OCI-LY3 (cell line): ENCODE data around the gene KDELR3.

Experiments
- H2AFZ ChIP-seq: fragments of 200-600, 300-600 bp; shearing (Covaris generic); 2 replicates; pipeline ENCODE4 v1.6.0; 2014; ENCODE audit warnings: antibody characterized with exemption, low read depth, low read length
- H3K27ac ChIP-seq: fragments of 200-600, 300-600 bp; sonication (generic); 2 replicates; pipeline ENCODE4 v1.5.1; 2014; ENCODE audit warnings: mild to moderate bottlenecking, low read length, moderate library complexity, mixed read lengths
- H3K27me3 ChIP-seq: fragments of 200-600, 300-600 bp; sonication (generic); 2 replicates; pipeline ENCODE4 v1.6.1; 2014; ENCODE audit warnings: low read depth, low read length, mixed read lengths
- H3K36me3 ChIP-seq: fragments of 200-600, 300-600 bp; sonication (generic); replicated peaks from 2 replicates; pipeline ENCODE3; 2014; ENCODE audit warnings: low read depth, low read length, mixed read lengths
- H3K4me1 ChIP-seq: fragments of 300-600, 200-600 bp; sonication (generic); 2 replicates; pipeline ENCODE4 v1.6.1; 2014; ENCODE audit warnings: low read length, mixed read lengths
- H3K4me2 ChIP-seq: fragments of 200-600, 300-600 bp; sonication (generic); 2 replicates; pipeline ENCODE4 v1.6.1; 2014; ENCODE audit warnings: low read length, mixed read lengths
- H3K4me3 ChIP-seq: fragments of 300-600, 200-600 bp; sonication (generic); 2 replicates; pipeline ENCODE4 v1.5.1; 2014; ENCODE audit warnings: antibody characterized with exemption, mild to moderate bottlenecking, low read length, moderate library complexity
- H3K79me2 ChIP-seq: fragments of 300-600, 200-600 bp; shearing (Covaris generic); 2 replicates; pipeline ENCODE4 v1.6.1; 2014; ENCODE audit warnings: mild to moderate bottlenecking, low read length, mixed read lengths
- H3K9ac ChIP-seq: fragments of 300-600, 200-600 bp; shearing (Covaris generic); 2 replicates; pipeline ENCODE4 v1.6.0; 2014; ENCODE audit warnings: mild to moderate bottlenecking, low read length, moderate library complexity
- H3K9me3 ChIP-seq: fragments of 200-600, 300-600 bp; shearing (Covaris generic); 2 replicates; pipeline ENCODE4 v1.6.1; 2014; ENCODE audit warnings: low read length, mixed read lengths; ENCODE audit not compliant: insufficient read depth
- H4K20me1 ChIP-seq: fragments of 200-600, 300-600 bp; sonication (generic); 2 replicates; pipeline ENCODE4 v1.6.1; 2016; ENCODE audit warnings: low read length, mixed read lengths; ENCODE audit not compliant: insufficient read depth
- CTCF ChIP-seq: fragments of 200-600, 300-600 bp; sonication (generic); IDR thresholded peaks from 2 replicates; pipeline ENCODE4 v1.5.1; 2014; ENCODE audit warnings: antibody characterized with exemption, low read length, low read depth
- EZH2phosphoT487 ChIP-seq: fragments of 200-600 bp; shearing (Covaris generic); IDR thresholded peaks from 2 replicates; pipeline ENCODE4 v1.6.1; 2018; ENCODE audit warnings: antibody characterized with exemption, mixed run types, low read depth

Gene KDELR3

GRCh38 chr22:38497869-38498268 lies 30.0 kb downstream of the KDELR3 start:
- no peak overlapping the region for H3K9ac ChIP-seq
- no peak overlapping the region for H3K4me2 ChIP-seq
- H3K27me3 ChIP-seq, result no peaks in the 10 kb centered on the region
- no peak overlapping the region for H3K27ac ChIP-seq
- H3K79me2 ChIP-seq, result peaks cover 89% of the 10 kb centered on the region
- H2AFZ ChIP-seq, result no peak overlapping the region
- H4K20me1 ChIP-seq, result peaks cover 65% of the 10 kb centered on the region
- H3K9me3 ChIP-seq, result no peaks in the 10 kb centered on the region
- H3K4me3 ChIP-seq, result no peak overlapping the region
- no peak for TF ChIP-seq EZH2phosphoT487
- TF ChIP-seq CTCF, result no peak
- H3K36me3 ChIP-seq, result peaks cover 86% of the 10 kb centered on the region
- peaks cover 2% of the 10 kb centered on the region; the same call in 1 of the 2 replicates for H3K4me1 ChIP-seq

GRCh38 chr22:38501797-38502672 lies 34.1 kb downstream of the KDELR3 start:
- Histone ChIP-seq H3K4me2 (no peak overlapping the region), H3K4me1 (peaks cover 23% of the 10 kb centered on the region), H3K27me3 (no peaks in the 10 kb centered on the region), H3K27ac (no peak overlapping the region), H4K20me1 (peaks cover 53% of the 10 kb centered on the region), H3K4me3 (no peak overlapping the region), H2AFZ (no peak overlapping the region), H3K9me3 (no peaks in the 10 kb centered on the region), H3K36me3 (peaks cover 72% of the 10 kb centered on the region), H3K9ac (no peak overlapping the region), H3K79me2 (peaks cover 87% of the 10 kb centered on the region)
- no peak for TF ChIP-seq EZH2phosphoT487
- no peak for TF ChIP-seq CTCF

GRCh38 chr22:38503021-38503420 lies 35.1 kb downstream of the KDELR3 start:
- Histone ChIP-seq H3K4me1 (peaks cover 26% of the 10 kb centered on the region), H3K4me2 (peak overlapping the region; percentile 86), H2AFZ (no peak overlapping the region), H3K27ac (no peak overlapping the region), H3K36me3 (peaks cover 66% of the 10 kb centered on the region), H3K79me2 (peaks cover 82% of the 10 kb centered on the region), H3K4me3 (0 out of 2 replicates have a peak overlapping the region, but pooled peaks have one; percentile 97), H3K9me3 (no peaks in the 10 kb centered on the region), H3K9ac (no peak overlapping the region), H3K27me3 (no peaks in the 10 kb centered on the region), H4K20me1 (peaks cover 48% of the 10 kb centered on the region)
- TF ChIP-seq CTCF (no peak), EZH2phosphoT487 (no peak)

GRCh38 chr22:38504731-38505540 lies 37.0 kb downstream of the KDELR3 start:
- H2AFZ ChIP-seq, result no peak overlapping the region
- peaks cover 48% of the 10 kb centered on the region for H3K36me3 ChIP-seq

More at GRCh38 chr22:38504731-38505540, 37.0 kb downstream of the KDELR3 start:
- Histone ChIP-seq H3K9me3 (no peaks in the 10 kb centered on the region), H3K27me3 (no peaks in the 10 kb centered on the region), H4K20me1 (peaks cover 39% of the 10 kb centered on the region), H3K4me1 (peaks cover 26% of the 10 kb centered on the region), H3K9ac (peak overlapping the region; percentile 100), H3K4me3 (peak overlapping the region; percentile 97), H3K79me2 (peaks cover 63% of the 10 kb centered on the region), H3K4me2 (peak overlapping the region; percentile 86), H3K27ac (peak overlapping the region; percentile 86)
- TF ChIP-seq CTCF (no peak), EZH2phosphoT487 (no peak)
